Panc1 (cell line): ENCODE data around the gene SCD. TPM values are rescaled to one million over a fixed set of nuclear protein-coding genes. Genes with fewer than 3 reads are reported as not detected.

ENCODE experiments used
- ATAC-seq: fragments of 200-7000 bp; cut with Tn5 transposase; 2 replicates; pipeline ENCODE4 v1.9.1; 2020; ENCODE audit warnings: mild to moderate bottlenecking, moderate library complexity
- BruUV-seq: library from RNA; stranded (reverse); fragments of 400-500 nt; replicated peaks from 2 replicates; lab custom pipeline; 2021; lab: Mats Ljungman, UMichigan
- CTCF ChIA-PET: fragments of 300-600 bp; sonication (Branson Sonifier 250); formaldehyde crosslinking; loops from one replicate; lab custom pipeline; 2022; ENCODE audit warnings: antibody characterized with exemption; lab: Charles Lee
- POLR2A ChIA-PET: fragments of 300-600 bp; sonication (Branson Sonifier 250); formaldehyde crosslinking; loops from one replicate; lab custom pipeline; 2022; ENCODE audit warnings: antibody characterized with exemption; lab: Charles Lee
- DNase-seq: peaks from one replicate; pipeline ENCODE4 v3.0.0-alpha.2; 2010; ENCODE audit warnings: low read depth, low spot score
- H3K27ac ChIP-seq: 2 replicates; pipeline ENCODE4 v1.5.1; 2011; ENCODE audit warnings: mild to moderate bottlenecking, low read length, inconsistent platforms
- H3K27me3 ChIP-seq: fragments of 200-500 bp; sonication (Bioruptor generic); 2 replicates; pipeline ENCODE4 v1.6.0; 2014; ENCODE audit warnings: low read length, inconsistent platforms; ENCODE audit not compliant: control insufficient read depth, insufficient read depth
- H3K36me3 ChIP-seq: fragments of 200-500 bp; sonication (Bioruptor generic); 2 replicates; pipeline ENCODE4 v1.5.1; 2014; ENCODE audit warnings: inconsistent platforms, mild to moderate bottlenecking, low read length, moderate library complexity; ENCODE audit not compliant: control insufficient read depth, insufficient read depth
- H3K4me1 ChIP-seq: 2 replicates; pipeline ENCODE4 v1.5.1; 2011; ENCODE audit warnings: inconsistent platforms, mild to moderate bottlenecking, low read length, moderate library complexity; ENCODE audit not compliant: control insufficient read depth, insufficient read depth
- H3K4me3 ChIP-seq, 2 experiments: 2 replicates each; pipeline ENCODE4 v1.5.1; 2011 to 2012; ENCODE audit warnings: low read depth in 2 of 2, low read length in 2 of 2, mild to moderate bottlenecking in 2 of 2, inconsistent platforms in 1 of 2, moderate library complexity in 1 of 2
- H3K9me3 ChIP-seq: fragments of 200-500 bp; sonication (Bioruptor generic); 2 replicates; pipeline ENCODE4 v1.5.1; 2014; ENCODE audit warnings: low read depth, mild to moderate bottlenecking, inconsistent platforms, low read length, moderate library complexity; ENCODE audit not compliant: control insufficient read depth, insufficient read depth
- CTCF ChIP-seq: fragments of 450-650 bp; IDR thresholded peaks from 2 replicates; pipeline ENCODE4 v1.5.1; 2017; ENCODE audit warnings: mild to moderate bottlenecking
- POLR2AphosphoS5 ChIP-seq: IDR thresholded peaks from 2 replicates; pipeline ENCODE4 v1.6.1; 2012; ENCODE audit warnings: mild to moderate bottlenecking, low read depth, low read length, moderate library complexity
- REST ChIP-seq, 2 experiments: IDR thresholded peaks; 2 replicates each; pipeline ENCODE4 v1.6.1; 2011 to 2012; ENCODE audit warnings: low read depth in 2 of 2, control low read depth in 1 of 2, low read length in 1 of 2, mild to moderate bottlenecking in 1 of 2, moderate library complexity in 1 of 2; ENCODE audit not compliant: insufficient read depth in 1 of 2
- SIN3A ChIP-seq: IDR thresholded peaks from 2 replicates; pipeline ENCODE4 v1.6.1; 2012; ENCODE audit warnings: low read depth, mild to moderate bottlenecking, low read length, moderate library complexity, borderline replicate concordance; ENCODE audit not compliant: insufficient read depth
- TCF7L2 ChIP-seq: IDR thresholded peaks from 2 replicates; pipeline ENCODE4 v1.6.1; 2011; ENCODE audit warnings: mild to moderate bottlenecking, low read depth, low read length, inconsistent platforms
- in situ Hi-C: cut with HindIII; loops from 2 replicates; pipeline ENCODE4 v1.10.0; 2016; ENCODE audit warnings: low sequenced_read_pairs, low pct_unique_long_range_greater_than_20kb
- intact Hi-C: fragments of 100-400 bp; cut with micrococcal nuclease; formaldehyde crosslinking; loops from one replicate; pipeline ENCODE4 v1.10.0; 2022; ENCODE audit not compliant: unreplicated experiment
- total RNA-seq: library from RNA; stranded (reverse); gene quantifications from one replicate; pipeline ENCODE4 v1.2.1, GENCODE V29; 2021; ENCODE audit not compliant: unreplicated experiment

SCD gene
- total RNA-seq, 1 experiment from 2014 or later = 1,345 TPM

GRCh38 chr10:100391163-100392002 is 44.4 kb downstream of the SCD start:
- in situ Hi-C loops = no loop called here
- Histone ChIP-seq H3K36me3 (no peaks in the 10 kb centered on the region), H3K27me3 (no peaks in the 10 kb centered on the region), H3K27ac (no peak overlapping the region), H3K9me3 (no peaks in the 10 kb centered on the region), H3K4me1 (no peaks in the 10 kb centered on the region), H3K4me3 (no peak overlapping the region)
- intact Hi-C loops = no loop called here
- POLR2A ChIA-PET = no interaction called here
- no TSS peak for BruUV-seq
- TF ChIP-seq REST (IDR thresholded peaks at IDR 0.05; ENCODE audit: insufficient read depth in 1 of 2, low read depth in 2 of 2, low read length in 1 of 2) = no peak
- no peak for TF ChIP-seq CTCF
- no peak for TF ChIP-seq TCF7L2
- no peak for TF ChIP-seq SIN3A
- no peak for TF ChIP-seq POLR2AphosphoS5
- DNase-seq (no peak), ATAC-seq (no peak)
- CTCF ChIA-PET = no interaction called here

- no peak for DNase-seq
- H3K36me3 ChIP-seq = no peaks in the 10 kb centered on the region
- ATAC-seq = no peak
- TF ChIP-seq SIN3A (no peak), POLR2AphosphoS5 (no peak), TCF7L2 (no peak), CTCF (no peak), REST (IDR thresholded peaks at IDR 0.05; ENCODE audit: insufficient read depth in 1 of 2, low read depth in 2 of 2, low read length in 1 of 2) (no peak)
- ChIA-PET CTCF (interaction anchor here (0.6 to 0.7 kb wide), 2 partner anchors 22 to 118 kb away, joined by 3 to 5 read pairs; no protein-coding TSS in a partner anchor), POLR2A (interaction anchor here (0.6 kb wide), 1 partner anchor 55 kb away, joined by 9 read pairs; no protein-coding TSS in a partner anchor)
- H3K27ac ChIP-seq = no peak overlapping the region
- intact Hi-C loops (no loop called here), in situ Hi-C loops (no loop called here)
- H3K9me3 ChIP-seq = no peaks in the 10 kb centered on the region
- no peak overlapping the region for H3K4me3 ChIP-seq
- BruUV-seq = no TSS peak
- H3K27me3 ChIP-seq = no peaks in the 10 kb centered on the region
- H3K4me1 ChIP-seq = no peaks in the 10 kb centered on the region
These were observed 45.6 kb downstream of the SCD start for GRCh38 chr10:100392686-100393003.
